H1 (cell line): ENCODE data around the gene INAFM2. TPM values are rescaled to one million over a fixed set of nuclear protein-coding genes. Genes with fewer than 3 reads are reported as not detected.

Experiments
- CTCF ChIA-PET: fragments of 300-600 bp; sonication (Branson Sonifier 250); formaldehyde crosslinking; loops from one replicate; lab custom pipeline; 2021; ENCODE audit not compliant: partially characterized antibody; lab: Charles Lee
- POLR2A ChIA-PET: fragments of 300-600 bp; sonication (Branson Sonifier 250); formaldehyde crosslinking; loops from one replicate; lab custom pipeline; 2021; ENCODE audit warnings: inconsistent platforms; ENCODE audit not compliant: partially characterized antibody; lab: Charles Lee
- DNase-seq, 2 experiments: peaks; one replicate each; pipeline versions ENCODE4 v3.0.0 to v3.0.0-alpha.2; 2010 to 2022; ENCODE audit warnings: low spot score in 2 of 2, low read depth in 1 of 2, mixed read lengths in 1 of 2
- FAIRE-seq: peaks from 2 replicates; lab custom pipeline; 2011; peaks lifted over from hg19 to GRCh38; lab: Jason Lieb, UNC
- H2AFZ ChIP-seq: 2 replicates; pipeline ENCODE4 v1.8.1; 2012; ENCODE audit warnings: low read length, inconsistent platforms
- H2AK5ac ChIP-seq: 2 replicates; pipeline ENCODE4 v1.6.1; 2013; ENCODE audit warnings: low read depth, low read length
- H2BK120ac ChIP-seq: replicated peaks from 2 replicates; pipeline ENCODE3; 2013; ENCODE audit warnings: low read depth, low read length, inconsistent platforms
- H2BK12ac ChIP-seq: 2 replicates; pipeline ENCODE4 v1.6.1; 2013; ENCODE audit warnings: low read depth, low read length
- H2BK15ac ChIP-seq: 2 replicates; pipeline ENCODE4 v1.6.1; 2013; ENCODE audit warnings: low read length
- H2BK20ac ChIP-seq: 2 replicates; pipeline ENCODE4 v1.6.1; 2013; ENCODE audit warnings: low read length
- H2BK5ac ChIP-seq: 2 replicates; pipeline ENCODE4 v1.6.1; 2013; ENCODE audit warnings: low read depth, low read length
- H3K14ac ChIP-seq: 2 replicates; pipeline ENCODE4 v1.6.1; 2013; ENCODE audit warnings: inconsistent platforms; ENCODE audit not compliant: insufficient read length
- H3K18ac ChIP-seq: 2 replicates; pipeline ENCODE4 v1.6.1; 2013; ENCODE audit warnings: low read length; ENCODE audit errors: extremely low read depth
- H3K23ac ChIP-seq: 2 replicates; pipeline ENCODE4 v1.6.1; 2013; ENCODE audit warnings: inconsistent platforms; ENCODE audit not compliant: insufficient read length
- H3K23me2 ChIP-seq: 2 replicates; pipeline ENCODE4 v1.6.1; 2013; ENCODE audit warnings: low read depth, low read length
- H3K27ac ChIP-seq: 2 replicates; pipeline ENCODE4 v1.6.1; 2011; ENCODE audit warnings: low read depth, low read length, inconsistent platforms
- H3K27me3 ChIP-seq, 4 experiments: replicated peaks in 1 of 4; 1 replicate in 1 of 4; 2 replicates in 3 of 4; pipeline versions ENCODE4 v1.6.1 to v1.8.1; 2011 to 2013; ENCODE audit warnings: low read length in 3 of 4, mild to moderate bottlenecking in 3 of 4, inconsistent platforms in 2 of 4, mixed read lengths in 2 of 4, moderate library complexity in 1 of 4; ENCODE audit not compliant: control insufficient read depth in 3 of 4, insufficient read depth in 3 of 4; ENCODE audit errors: extremely low read depth in 1 of 4
- H3K36me3 ChIP-seq, 4 experiments: 2 replicates each; pipeline versions ENCODE4 v1.6.1 to v1.8.1; 2011 to 2013; ENCODE audit warnings: mild to moderate bottlenecking in 4 of 4, low read length in 3 of 4, moderate library complexity in 2 of 4, control low read depth in 1 of 4, inconsistent platforms in 1 of 4; ENCODE audit not compliant: insufficient read depth in 4 of 4, control insufficient read depth in 2 of 4
- H3K4ac ChIP-seq: replicated peaks from 2 replicates; pipeline ENCODE3; 2013; ENCODE audit warnings: low read length, low read depth, mixed read lengths, inconsistent platforms; ENCODE audit not compliant: insufficient read length
- H3K4me1 ChIP-seq, 4 experiments: replicated peaks in 1 of 4; 1 replicate in 1 of 4; 2 replicates in 3 of 4; pipeline versions ENCODE4 v1.6.1 to v1.8.1; 2011 to 2013; ENCODE audit warnings: low read length in 3 of 4, inconsistent platforms in 2 of 4, mixed read lengths in 1 of 4; ENCODE audit not compliant: insufficient read depth in 4 of 4, control insufficient read depth in 3 of 4
- H3K4me2 ChIP-seq, 2 experiments: 2 replicates each; pipeline versions ENCODE4 v1.6.1 to v1.8.1; 2011 to 2013; ENCODE audit warnings: low read depth in 2 of 2, low read length in 2 of 2, control low read depth in 1 of 2, inconsistent platforms in 1 of 2, mild to moderate bottlenecking in 1 of 2; ENCODE audit not compliant: insufficient read depth in 1 of 2
- H3K4me3 ChIP-seq, 4 experiments: fragments of 200-600, 300-600 bp in 1 of 4; sonication (generic), shearing (Covaris generic), sonication (Bioruptor Twin) in 1 of 4; 2 replicates each; pipeline versions ENCODE4 v1.5.1 to v1.8.1; 2011 to 2016; ENCODE audit warnings: low read length in 4 of 4, low read depth in 3 of 4, control low read depth in 2 of 4, inconsistent platforms in 2 of 4, mild to moderate bottlenecking in 2 of 4, mixed read lengths in 1 of 4, moderate library complexity in 1 of 4; ENCODE audit not compliant: insufficient read depth in 2 of 4; ENCODE audit errors: extremely low read depth in 1 of 4
- H3K56ac ChIP-seq: replicated peaks from 2 replicates; pipeline ENCODE3; 2013; ENCODE audit warnings: low read depth, mild to moderate bottlenecking, mixed read lengths, low read length, inconsistent platforms; ENCODE audit not compliant: insufficient read length
- H3K79me1 ChIP-seq: 2 replicates; pipeline ENCODE4 v1.6.1; 2013; ENCODE audit warnings: low read depth, low read length, control low read depth
- H3K79me2 ChIP-seq, 2 experiments: 2 replicates each; pipeline versions ENCODE4 v1.6.1 to v1.8.1; 2012 to 2013; ENCODE audit warnings: low read length in 2 of 2, mild to moderate bottlenecking in 2 of 2, inconsistent platforms in 1 of 2; ENCODE audit not compliant: insufficient read depth in 2 of 2, control insufficient read depth in 1 of 2
- H3K9ac ChIP-seq, 4 experiments: replicated peaks in 1 of 4; 1 replicate in 1 of 4; 2 replicates in 3 of 4; pipeline versions ENCODE4 v1.6.1 to v1.8.1; 2011 to 2013; ENCODE audit warnings: low read depth in 3 of 4, low read length in 3 of 4, control low read depth in 2 of 4, mild to moderate bottlenecking in 2 of 4, moderate library complexity in 2 of 4, inconsistent platforms in 1 of 4; ENCODE audit errors: extremely low read depth in 1 of 4
- H3K9me3 ChIP-seq, 2 experiments: 2 replicates each; pipeline versions ENCODE4 v1.6.1 to v1.8.1; 2012 to 2013; ENCODE audit warnings: mild to moderate bottlenecking in 2 of 2, moderate library complexity in 2 of 2, control low read depth in 1 of 2, inconsistent platforms in 1 of 2, low read depth in 1 of 2, low read length in 1 of 2, mixed read lengths in 1 of 2; ENCODE audit not compliant: insufficient read depth in 2 of 2
- H4K20me1 ChIP-seq, 2 experiments: replicated peaks in 1 of 2; 2 replicates each; pipeline versions ENCODE3 to v1.8.1; 2011 to 2013; ENCODE audit warnings: inconsistent platforms in 2 of 2, low read length in 2 of 2, mild to moderate bottlenecking in 1 of 2; ENCODE audit not compliant: insufficient read depth in 2 of 2, control insufficient read depth in 1 of 2
- H4K5ac ChIP-seq: 2 replicates; pipeline ENCODE4 v1.6.1; 2013; ENCODE audit warnings: low read length, low read depth, mixed read lengths, inconsistent platforms; ENCODE audit not compliant: insufficient read length
- H4K8ac ChIP-seq: 2 replicates; pipeline ENCODE4 v1.8.0; 2013; ENCODE audit warnings: mild to moderate bottlenecking, moderate library complexity, low read length, inconsistent platforms; ENCODE audit not compliant: insufficient read depth; ENCODE audit errors: extremely low read depth
- H4K91ac ChIP-seq: replicated peaks from 2 replicates; pipeline ENCODE3; 2013; ENCODE audit warnings: low read length, mixed read lengths, inconsistent platforms; ENCODE audit not compliant: insufficient read length
- BRCA1 ChIP-seq: IDR thresholded peaks from 2 replicates; pipeline ENCODE4 v1.6.1; 2012; ENCODE audit warnings: low read depth, low read length, improper control_type of control experiment
- CTCF ChIP-seq, 3 experiments: IDR thresholded peaks; 1 replicate in 2 of 3; 2 replicates in 1 of 3; pipeline versions ENCODE4 v1.5.1 to v1.6.1; 2011; ENCODE audit warnings: low read length in 3 of 3, mild to moderate bottlenecking in 3 of 3, inconsistent platforms in 2 of 3, low read depth in 1 of 3, moderate library complexity in 1 of 3; ENCODE audit not compliant: insufficient read depth in 1 of 3; ENCODE audit errors: control extremely low read depth in 1 of 3
- E2F6 ChIP-seq: IDR thresholded peaks from 2 replicates; pipeline ENCODE4 v1.6.1; 2012; ENCODE audit warnings: inconsistent platforms
- FOSL1 ChIP-seq: IDR thresholded peaks from 2 replicates; pipeline ENCODE4 v1.6.1; 2011; ENCODE audit warnings: mild to moderate bottlenecking, low read depth, low read length, moderate library complexity; ENCODE audit not compliant: insufficient read depth
- HDAC2 ChIP-seq, 2 experiments: fragments of 300-600 bp in 1 of 2; sonication (generic) in 1 of 2; IDR thresholded peaks; 2 replicates each; pipeline ENCODE4 v1.6.1; 2011 to 2012; ENCODE audit warnings: low read depth in 2 of 2, low read length in 2 of 2, mild to moderate bottlenecking in 2 of 2, moderate library complexity in 2 of 2, borderline replicate concordance in 1 of 2, inconsistent platforms in 1 of 2
- JUND ChIP-seq: IDR thresholded peaks from 2 replicates; pipeline ENCODE4 v1.6.1; 2011; ENCODE audit warnings: mild to moderate bottlenecking, improper control_type of control experiment, low read length
- POU5F1 ChIP-seq: IDR thresholded peaks from 2 replicates; pipeline ENCODE4 v1.6.1; 2011; ENCODE audit warnings: low read depth, mild to moderate bottlenecking, low read length, moderate library complexity
- RAD21 ChIP-seq, 2 experiments: IDR thresholded peaks in 1 of 2; conservative IDR thresholded peaks in 1 of 2; 2 replicates each; pipeline ENCODE4 v1.6.1; 2011; ENCODE audit warnings: low read depth in 2 of 2, low read length in 2 of 2, improper control_type of control experiment in 1 of 2, inconsistent platforms in 1 of 2, mild to moderate bottlenecking in 1 of 2, moderate library complexity in 1 of 2
- SIRT6 ChIP-seq: IDR thresholded peaks from one replicate; pipeline ENCODE4 v1.7.1; 2012; ENCODE audit warnings: low read length, inconsistent platforms
- TEAD4 ChIP-seq: IDR thresholded peaks from 2 replicates; pipeline ENCODE4 v1.6.1; 2012; ENCODE audit warnings: low read depth, low read length, inconsistent platforms, mixed read lengths
- WGBS, 2 experiments: shearing (Covaris generic) in 1 of 2; methylation state at CpG; one replicate each; pipeline versions ENCODE4 v1.1.6 to v1.1.7; 2013 to 2015; ENCODE audit warnings: low lambda C conversion rate in 2 of 2, mixed read lengths in 2 of 2, inconsistent platforms in 1 of 2, low coverage in 1 of 2, missing lambda C conversion rate in 1 of 2; ENCODE audit not compliant: insufficient replicate concordance in 2 of 2, insufficient coverage in 1 of 2, insufficient read length in 1 of 2; ENCODE audit errors: extremely low coverage in 1 of 2, missing lambda C conversion rate in 1 of 2; 5-methylcytosine and 5-hydroxymethylcytosine counted together
- polyA plus RNA-seq, 7 experiments: library from polyadenylated mRNA; depleted of rRNA in 3 of 7; stranded (reverse) in 5 of 7; unstranded in 2 of 7; fragments of >200 nt in 5 of 7; fragments of 200-250 nt in 2 of 7; gene quantifications; 1 replicate in 5 of 7; 2 replicates in 1 of 7; 4 replicates in 1 of 7; pipeline versions ENCODE4 v1.2.1 to v1.2.3, GENCODE V29; 2011 to 2013; ENCODE audit warnings: missing spikeins in 2 of 7, mixed read lengths in 2 of 7
- total RNA-seq: library from RNA; stranded (reverse); fragmentation: NEBNext Ultra II Directional; extraction: Animal tissue kit (Norgen Biotek cat#: 25700); gene quantifications from 2 replicates; pipeline ENCODE4 v1.2.1, GENCODE V29; 2021

The INAFM2 gene
- total and polyA plus RNA-seq, 2 of the 8 experiments (the other 6 are each of a cell fraction or from before 2014, with no cell fraction given): 15.3 to 35.1 TPM

DNA sequence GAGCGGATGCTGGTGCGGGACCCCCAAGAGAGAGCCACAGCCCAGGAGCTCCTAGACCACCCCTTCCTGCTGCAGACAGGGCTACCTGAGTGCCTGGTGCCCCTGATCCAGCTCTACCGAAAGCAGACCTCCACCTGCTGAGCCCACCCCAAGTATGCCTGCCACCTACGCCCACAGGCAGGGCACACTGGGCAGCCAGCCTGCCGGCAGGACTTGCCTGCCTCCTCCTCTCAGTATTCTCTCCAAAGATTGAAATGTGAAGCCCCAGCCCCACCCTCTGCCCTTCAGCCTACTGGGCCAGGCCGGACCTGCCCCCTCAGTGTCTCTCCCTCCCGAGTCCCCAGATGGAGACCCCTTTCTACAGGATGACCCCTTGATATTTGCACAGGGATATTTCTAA lies 47.5 kb upstream of the INAFM2 start:
- Histone ChIP-seq H2BK15ac (no peak overlapping the region), H3K4ac (no peak overlapping the region), H2AK5ac (no peak overlapping the region), H3K27ac (no peak overlapping the region), H3K9ac (no peak overlapping the region), H3K14ac (no peak overlapping the region), H3K4me1 (peaks cover 4 to 12% (median 7%) of the 10 kb centered on the region in 4 experiments), H3K79me1 (no peaks in the 10 kb centered on the region), H4K91ac (no peak overlapping the region), H4K5ac (no peak overlapping the region), H4K20me1 (no peaks in the 10 kb centered on the region), H2BK20ac (no peak overlapping the region), H3K56ac (no peak overlapping the region), H3K23ac (no peak overlapping the region), H3K4me2 (no peak overlapping the region), H3K4me3 (no peak overlapping the region), H3K36me3 (no peaks in the 10 kb centered on the region), H3K23me2 (no peaks in the 10 kb centered on the region), H3K9me3 (no peaks in the 10 kb centered on the region), H2AFZ (no peak overlapping the region), H4K8ac (no peak overlapping the region), H3K18ac (no peak overlapping the region), H2BK12ac (no peak overlapping the region), H3K79me2 (no peaks in the 10 kb centered on the region), H2BK5ac (no peak overlapping the region), H3K27me3 (peaks cover 6 to 21% (median 13%) of the 10 kb centered on the region in 4 experiments; a peak in 6 of 7 replicates), H2BK120ac (no peak overlapping the region)
- ChIA-PET POLR2A (interaction anchor here (1.5 to 2.0 kb wide), 2 partner anchors 24 to 37 kb away, joined by 5 to 7 read pairs; partner anchors contain the start of gene PAK6), CTCF (interaction anchor here (0.6 to 27.9 kb wide), 10 partner anchors 9 to 232 kb away, joined by 4 to 1340 read pairs (median 138); partner anchors contain the start of genes ANKRD63, BMF, CCDC9B and INAFM2)
- FAIRE-seq (no peak), DNase-seq (no peak)
- 88% methylated on average over 7 of the region's 7 CpGs; no CpG with 5 or more reads in 1 of the 2 experiments for WGBS, 2 experiments
- TF ChIP-seq BRCA1: no peak
- no peak for TF ChIP-seq JUND
- TF ChIP-seq HDAC2 (IDR thresholded peaks at IDR 0.05; ENCODE audit: borderline replicate concordance in 1 of 2, low read depth in 2 of 2, low read length in 2 of 2): no peak
- TF ChIP-seq FOSL1: no peak
- TF ChIP-seq CTCF (IDR thresholded peaks at IDR 0.05; ENCODE audit: control extremely low read depth in 1 of 3, insufficient read depth in 1 of 3, low read depth in 1 of 3, low read length in 3 of 3): no peak
- TF ChIP-seq POU5F1: no peak
- no peak for TF ChIP-seq TEAD4
- no peak for TF ChIP-seq SIRT6
- no peak for TF ChIP-seq RAD21 (IDR thresholded peaks at IDR 0.05 in 1 of 2, conservative IDR thresholded peaks at IDR 0.05 in 1 of 2; ENCODE audit: low read depth in 2 of 2, low read length in 2 of 2)
- TF ChIP-seq E2F6: no peak
